Measurements from ENCODE around the gene TRPM6.

TRPM6 gene

DNA sequence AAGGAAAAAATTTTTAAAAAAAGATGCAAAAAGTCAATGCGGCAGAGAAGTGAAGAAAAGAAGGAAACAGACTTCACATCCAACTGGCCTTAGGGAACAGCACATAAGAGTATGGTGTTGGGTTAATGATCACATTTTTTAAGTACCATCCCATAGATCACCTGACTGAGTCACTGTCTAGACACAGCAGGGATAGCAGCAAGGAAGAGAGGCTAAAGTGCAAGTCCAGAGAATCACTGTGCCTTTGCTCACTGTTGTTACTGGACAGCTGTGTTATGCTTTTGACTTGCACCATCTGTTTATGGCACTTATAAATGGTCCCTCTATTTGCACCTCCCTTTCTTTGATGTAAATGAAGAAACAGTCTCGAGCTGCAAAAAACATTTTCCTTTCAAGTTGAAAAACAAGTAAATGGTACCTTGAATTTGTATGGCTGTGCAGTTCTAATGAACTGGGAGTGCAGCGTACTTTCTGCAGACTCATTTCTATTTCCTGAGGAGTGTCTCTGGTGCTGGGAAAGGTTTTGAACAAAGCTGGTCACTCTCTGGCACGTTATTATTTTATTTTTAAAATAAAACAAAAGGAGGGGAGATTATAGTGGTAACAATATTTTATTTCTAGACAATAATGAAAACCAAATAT is 84.2 kb downstream of the TRPM6 start:
- ChIA-PET CTCF (no interaction called here), POLR2A (no interaction called here)
- no peak for DNase-seq (ENCODE audit: extremely low spot score)
- TF ChIP-seq, protein P1, sequence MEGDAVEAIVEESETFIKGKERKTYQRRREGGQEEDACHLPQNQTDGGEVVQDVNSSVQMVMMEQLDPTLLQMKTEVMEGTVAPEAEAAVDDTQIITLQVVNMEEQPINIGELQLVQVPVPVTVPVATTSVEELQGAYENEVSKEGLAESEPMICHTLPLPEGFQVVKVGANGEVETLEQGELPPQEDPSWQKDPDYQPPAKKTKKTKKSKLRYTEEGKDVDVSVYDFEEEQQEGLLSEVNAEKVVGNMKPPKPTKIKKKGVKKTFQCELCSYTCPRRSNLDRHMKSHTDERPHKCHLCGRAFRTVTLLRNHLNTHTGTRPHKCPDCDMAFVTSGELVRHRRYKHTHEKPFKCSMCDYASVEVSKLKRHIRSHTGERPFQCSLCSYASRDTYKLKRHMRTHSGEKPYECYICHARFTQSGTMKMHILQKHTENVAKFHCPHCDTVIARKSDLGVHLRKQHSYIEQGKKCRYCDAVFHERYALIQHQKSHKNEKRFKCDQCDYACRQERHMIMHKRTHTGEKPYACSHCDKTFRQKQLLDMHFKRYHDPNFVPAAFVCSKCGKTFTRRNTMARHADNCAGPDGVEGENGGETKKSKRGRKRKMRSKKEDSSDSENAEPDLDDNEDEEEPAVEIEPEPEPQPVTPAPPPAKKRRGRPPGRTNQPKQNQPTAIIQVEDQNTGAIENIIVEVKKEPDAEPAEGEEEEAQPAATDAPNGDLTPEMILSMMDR (IDR thresholded peaks at IDR 0.05; ENCODE audit: control extremely low read depth, extremely low read depth, low read depth, missing control alignments): no peak

DNA sequence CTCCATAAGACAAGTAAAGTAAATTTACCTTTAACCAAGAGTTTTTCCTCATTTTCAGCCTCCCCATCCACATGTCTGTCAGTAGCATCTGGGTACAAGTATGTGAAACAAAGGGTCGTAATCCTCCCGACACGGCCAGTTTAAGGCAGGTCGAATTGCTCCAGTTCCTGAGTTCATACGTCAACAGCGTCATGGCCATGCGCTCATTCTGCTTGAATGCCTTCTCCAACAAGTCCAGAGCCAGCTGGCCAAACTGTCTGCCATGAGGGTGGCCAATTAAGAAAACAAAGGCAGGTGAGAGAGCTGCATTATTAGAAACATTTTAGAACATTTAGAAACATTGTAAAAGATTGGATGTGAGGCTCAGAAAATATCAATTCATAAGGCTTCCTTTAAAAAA is 87.5 kb downstream of the TRPM6 start:
- TF ChIP-seq, protein P1 (IDR thresholded peaks at IDR 0.05; ENCODE audit: control extremely low read depth, extremely low read depth, low read depth, missing control alignments): no peak
- ChIA-PET CTCF (interaction anchor here (0.8 kb wide), 1 partner anchor 346 kb away, joined by 3 read pairs; no protein-coding TSS in a partner anchor), POLR2A (no interaction called here)

DNA sequence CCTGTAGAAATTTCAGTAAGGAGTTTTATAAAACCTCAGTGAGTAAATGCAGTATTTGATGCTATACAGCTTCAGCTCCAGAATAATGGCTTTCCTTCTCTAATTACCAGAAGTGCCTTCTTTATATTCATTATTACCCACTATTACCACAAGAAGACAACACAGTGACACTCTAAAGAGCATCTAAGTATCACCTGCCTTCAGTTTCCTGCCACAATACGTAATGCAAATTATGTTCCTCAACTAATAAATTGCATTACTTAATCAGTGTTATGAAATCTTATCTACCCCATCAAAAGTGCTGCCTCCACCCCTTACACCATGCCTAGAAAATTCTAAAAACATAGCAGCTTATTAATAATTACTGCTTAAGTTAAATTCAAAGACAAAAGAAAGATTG is 91.9 kb downstream of the TRPM6 start:
- ChIA-PET POLR2A (no interaction called here), CTCF (interaction anchor here (14.8 kb wide), 1 partner anchor 23 kb away, joined by 120 read pairs; no protein-coding TSS in a partner anchor)
- no peak for DNase-seq (ENCODE audit: extremely low spot score)
- TF ChIP-seq, protein P1 (IDR thresholded peaks at IDR 0.05; ENCODE audit: control extremely low read depth, extremely low read depth, low read depth, missing control alignments): no peak

More for the DNA sequence above, 87.5 kb downstream of the TRPM6 start:
- DNase-seq (ENCODE audit: extremely low spot score): no peak

DNA sequence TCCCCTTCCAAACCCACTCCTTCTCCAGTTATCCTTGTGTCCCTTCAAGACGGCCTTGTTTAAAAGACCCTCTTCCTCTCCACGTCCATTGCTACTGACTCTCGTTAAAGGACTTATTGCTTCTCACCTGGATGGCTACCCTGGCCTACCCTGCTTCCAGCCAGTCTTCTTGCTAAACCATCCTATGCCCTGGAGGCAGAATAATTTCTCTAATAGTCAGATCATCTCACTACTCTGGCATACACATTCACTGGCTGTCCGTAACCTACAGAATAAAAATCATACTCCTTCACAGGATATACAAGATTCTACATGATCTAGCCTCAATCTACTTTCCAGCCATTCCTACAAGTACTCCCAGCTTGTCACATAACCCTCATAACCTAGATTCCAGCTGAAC is 92.6 kb downstream of the TRPM6 start:
- POLR2A ChIA-PET: no interaction called here
- DNase-seq (ENCODE audit: extremely low spot score): no peak
- CTCF ChIA-PET: interaction anchor here (14.8 kb wide), 1 partner anchor 23 kb away, joined by 120 read pairs; no protein-coding TSS in a partner anchor
- TF ChIP-seq, protein P1 (IDR thresholded peaks at IDR 0.05; ENCODE audit: control extremely low read depth, extremely low read depth, low read depth, missing control alignments): no peak

DNA sequence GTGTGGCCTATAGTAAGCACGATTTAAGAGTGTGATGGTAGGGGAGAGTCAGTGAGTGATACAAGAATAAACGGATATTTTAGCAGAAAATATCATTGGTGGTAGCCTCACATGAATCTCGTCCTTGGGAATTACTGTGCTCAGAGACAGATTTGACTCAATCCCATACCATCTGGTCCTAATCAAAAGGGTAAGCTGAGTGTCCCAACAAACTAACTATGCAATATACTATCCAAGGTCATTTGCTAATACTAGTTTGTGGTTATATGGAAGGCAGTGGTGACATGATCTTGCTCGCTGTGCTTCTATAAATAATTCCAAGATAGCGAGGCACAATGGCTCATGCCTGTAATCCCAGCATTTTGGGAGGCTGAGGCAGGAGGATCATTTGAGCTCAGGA is 103.2 kb downstream of the TRPM6 start:
- ChIA-PET CTCF (interaction anchor here (1.0 to 14.8 kb wide), 2 partner anchors 12 kb away, joined by 3 to 120 read pairs; no protein-coding TSS in a partner anchor), POLR2A (no interaction called here)
- TF ChIP-seq, protein P1 (IDR thresholded peaks at IDR 0.05; ENCODE audit: control extremely low read depth, extremely low read depth, low read depth, missing control alignments): no peak
- no peak for DNase-seq (ENCODE audit: extremely low spot score)

DNA sequence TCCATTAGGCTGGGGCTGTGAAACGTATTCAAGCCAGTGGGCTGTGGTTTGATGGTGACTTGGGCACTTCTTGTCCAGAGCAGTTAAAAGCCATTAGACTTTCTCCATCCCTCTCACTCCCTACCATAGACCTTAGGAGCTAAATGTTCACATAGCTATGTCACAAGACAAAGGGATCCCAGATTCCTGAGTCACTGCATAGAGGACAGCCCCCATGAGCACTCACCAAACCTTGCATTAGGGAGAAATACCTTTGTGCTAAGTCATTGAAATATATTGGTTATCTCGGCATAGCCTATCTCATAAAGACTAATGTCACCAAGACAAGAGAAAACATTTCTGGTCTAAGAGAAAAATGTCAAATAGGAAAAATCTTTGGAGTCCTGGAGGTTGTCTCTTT is 104.3 kb downstream of the TRPM6 start:
- no peak for DNase-seq (ENCODE audit: extremely low spot score)
- TF ChIP-seq, protein P1 (IDR thresholded peaks at IDR 0.05; ENCODE audit: control extremely low read depth, extremely low read depth, low read depth, missing control alignments): no peak
- ChIA-PET POLR2A (no interaction called here), CTCF (interaction anchor here (1.3 to 14.8 kb wide), 2 partner anchors 8 to 11 kb away, joined by 5 to 120 read pairs; no protein-coding TSS in a partner anchor)

All from GM10248 (cell line).